B cell (primary cell): ENCODE results near the gene RNF166. TPM values are rescaled to one million over a fixed set of nuclear protein-coding genes. Genes with fewer than 3 reads are reported as not detected.

ENCODE experiments used
- ATAC-seq: fragments of 200-7000 bp; cut with Tn5 transposase; one replicate; pipeline ENCODE4 v1.10.0; 2021; ENCODE audit warnings: low read depth, mild to moderate bottlenecking, moderate number of reproducible peaks, moderate library complexity
- CTCF ChIA-PET: fragments of 350-600 bp; sonication (Branson Sonifier 250); formaldehyde crosslinking; loops from one replicate; lab custom pipeline; 2021; ENCODE audit warnings: antibody characterized with exemption, inconsistent platforms; lab: Charles Lee
- POLR2A ChIA-PET: fragments of 350-600 bp; sonication (Branson Sonifier 250); formaldehyde crosslinking; loops from one replicate; lab custom pipeline; 2021; ENCODE audit warnings: antibody characterized with exemption; lab: Charles Lee
- DNase-seq: peaks from one replicate; pipeline ENCODE4 v3.0.0; 2013
- H2AFZ ChIP-seq: 2 replicates; pipeline ENCODE4 v1.6.1; 2012; ENCODE audit warnings: mild to moderate bottlenecking, low read depth, low read length; ENCODE audit not compliant: insufficient read depth, poor library complexity, severe bottlenecking
- H3K27ac ChIP-seq, 2 donors: 1 replicate in 1 of 2; 2 replicates in 1 of 2; pipeline ENCODE4 v1.5.1; 2012 to 2013; ENCODE audit warnings: low read length in 2 of 2, mild to moderate bottlenecking in 2 of 2, moderate library complexity in 1 of 2
- H3K27me3 ChIP-seq, 4 experiments: fragments of 200-600 bp in 1 of 4; sonication (generic) in 1 of 4; replicated peaks in 1 of 4; 1 replicate in 2 of 4; 2 replicates in 2 of 4; pipeline versions ENCODE4 v1.6.1 to v1.7.0; 2013 to 2016; ENCODE audit warnings: low read length in 3 of 4, mild to moderate bottlenecking in 2 of 4, mixed read lengths in 1 of 4, moderate library complexity in 1 of 4; ENCODE audit not compliant: insufficient read depth in 4 of 4, control insufficient read depth in 3 of 4; ENCODE audit errors: control extremely low read depth in 1 of 4
- H3K36me3 ChIP-seq, 2 experiments: replicated peaks in 1 of 2; 1 replicate in 1 of 2; 2 replicates in 1 of 2; pipeline versions ENCODE4 v1.6.1 to v1.7.1; 2013; ENCODE audit warnings: low read length in 1 of 2; ENCODE audit not compliant: insufficient read depth in 2 of 2, control insufficient read depth in 1 of 2; ENCODE audit errors: control extremely low read depth in 1 of 2, extremely low read depth in 1 of 2
- H3K4me1 ChIP-seq, 2 donors: fragments of 200-600 bp in 1 of 2; sonication (generic) in 1 of 2; 1 replicate in 1 of 2; 2 replicates in 1 of 2; pipeline versions ENCODE4 v1.5.1 to v1.6.1; 2013 to 2017; ENCODE audit warnings: low read length in 2 of 2; ENCODE audit not compliant: control insufficient read depth in 2 of 2, insufficient read depth in 2 of 2
- H3K4me2 ChIP-seq: replicated peaks from 2 replicates; pipeline ENCODE3; 2012; ENCODE audit warnings: mild to moderate bottlenecking, low read depth, low read length; ENCODE audit not compliant: poor library complexity, severe bottlenecking
- H3K4me3 ChIP-seq, 5 experiments: fragments of 200-600 bp in 1 of 5; sonication (generic) in 1 of 5; 1 replicate in 3 of 5; 2 replicates in 2 of 5; pipeline versions ENCODE4 v1.5.1 to v1.7.0; 2011 to 2016; ENCODE audit warnings: low read length in 4 of 5, mild to moderate bottlenecking in 4 of 5, low read depth in 2 of 5, control low read depth in 1 of 5, moderate library complexity in 1 of 5; ENCODE audit not compliant: insufficient read depth in 1 of 5; ENCODE audit errors: control extremely low read depth in 1 of 5, extremely low read depth in 1 of 5
- H3K79me2 ChIP-seq: fragments of 200-600 bp; sonication (generic); one replicate; pipeline ENCODE4 v1.6.0; 2016; ENCODE audit warnings: low read length; ENCODE audit not compliant: control insufficient read depth, insufficient read depth
- H3K9ac ChIP-seq: fragments of 200-600 bp; sonication (generic); 2 replicates; pipeline ENCODE4 v1.6.1; 2017; ENCODE audit warnings: mild to moderate bottlenecking, low read length, moderate library complexity
- H3K9me3 ChIP-seq, 3 donors: one replicate each; pipeline versions ENCODE4 v1.6.1 to v1.7.1; 2013; ENCODE audit warnings: low read length in 2 of 3; ENCODE audit not compliant: control insufficient read depth in 2 of 3, insufficient read depth in 1 of 3; ENCODE audit errors: control extremely low read depth in 1 of 3
- H4K20me1 ChIP-seq: 2 replicates; pipeline ENCODE4 v1.6.0; 2012; ENCODE audit warnings: mild to moderate bottlenecking, low read length; ENCODE audit not compliant: insufficient read depth, control insufficient read depth, poor library complexity, severe bottlenecking
- H3K27ac Mint-ChIP-seq: one replicate; pipeline ENCODE4 v1.8.0; 2021; ENCODE audit warnings: mixed read lengths
- H3K27me3 Mint-ChIP-seq: one replicate; pipeline ENCODE4 v1.8.0; 2021; ENCODE audit warnings: mixed read lengths
- H3K4me1 Mint-ChIP-seq: one replicate; pipeline ENCODE4 v1.8.0; 2021; ENCODE audit warnings: mixed read lengths
- H3K4me3 Mint-ChIP-seq: one replicate; pipeline ENCODE4 v1.8.0; 2021; ENCODE audit warnings: mixed read lengths
- H3K9me3 Mint-ChIP-seq: one replicate; pipeline ENCODE4 v1.8.0; 2022; ENCODE audit warnings: mixed read lengths; ENCODE audit not compliant: insufficient read depth
- CTCF ChIP-seq: fragments of 200-600 bp; IDR thresholded peaks from one replicate; pipeline ENCODE4 v1.8.0; 2022; ENCODE audit warnings: antibody characterized with exemption, mild to moderate bottlenecking
- EZH2 ChIP-seq: IDR thresholded peaks from 2 replicates; pipeline ENCODE4 v1.6.1; 2012; ENCODE audit warnings: borderline replicate concordance, low read depth, mild to moderate bottlenecking, moderate library complexity, low read length; ENCODE audit not compliant: insufficient read depth, poor library complexity, severe bottlenecking
- WGBS: methylation state at CpG from one replicate; pipeline ENCODE4 v1.1.5; 2013; ENCODE audit warnings: missing lambda C conversion rate; ENCODE audit not compliant: insufficient coverage; 5-methylcytosine and 5-hydroxymethylcytosine counted together
- intact Hi-C: fragments of 100-400 bp; cut with micrococcal nuclease; formaldehyde crosslinking; loops from one replicate; pipeline ENCODE4 v1.10.0; 2022
- polyA plus RNA-seq: library from polyadenylated mRNA; depleted of rRNA; stranded (reverse); fragments of >200 nt; gene quantifications from 2 replicates; pipeline ENCODE4 v1.2.3, GENCODE V29; 2012
- total RNA-seq, 2 donors: library from RNA; stranded (reverse); fragments of 120-200 nt in 1 of 2; gene quantifications; 1 replicate in 1 of 2; 2 replicates in 1 of 2; pipeline versions ENCODE4 v1.2.3 to v1.2.4, GENCODE V29; 2013 to 2022

Gene RNF166
- total and polyA plus RNA-seq, 2 donors (not counting 1 experiment from before 2014, with no cell fraction given): 64.1 to 65.0 TPM

- ChIA-PET CTCF (interaction anchor here (1.2 kb wide), 1 partner anchor 30 kb away, joined by 3 read pairs; no protein-coding TSS in a partner anchor), POLR2A (no interaction called here)
- H4K20me1 ChIP-seq: peaks cover 26% of the 10 kb centered on the region
- no peak overlapping the region for H3K9ac ChIP-seq
- no peaks in the 10 kb centered on the region for H3K9me3 Mint-ChIP-seq
- H3K36me3 ChIP-seq: peaks cover 0 to 71% of the 10 kb centered on the region in 2 experiments
- no peaks in the 10 kb centered on the region for H3K4me1 ChIP-seq
- no peak overlapping the region for H3K4me3 Mint-ChIP-seq
- H3K27me3 Mint-ChIP-seq: no peaks in the 10 kb centered on the region
- no peak overlapping the region for H2AFZ ChIP-seq
- H3K9me3 ChIP-seq: no peaks in the 10 kb centered on the region
- peaks cover 8% of the 10 kb centered on the region for H3K79me2 ChIP-seq
- DNase-seq (no peak), ATAC-seq (no peak)
- 96% methylated on average over 47 of the region's 57 CpGs for WGBS
- no peak overlapping the region for H3K27ac ChIP-seq
- intact Hi-C loops: no loop called here
- no peaks in the 10 kb centered on the region for H3K27me3 ChIP-seq
- H3K27ac Mint-ChIP-seq: no peak overlapping the region
- H3K4me1 Mint-ChIP-seq: no peaks in the 10 kb centered on the region
- H3K4me2 ChIP-seq: no peak overlapping the region
- H3K4me3 ChIP-seq: no peak overlapping the region
- no peak for TF ChIP-seq CTCF
Observed at GRCh38 chr16:88715312-88716190, 9.3 kb upstream of the RNF166 start.

- Histone ChIP-seq H3K4me3 (no peak overlapping the region), H3K36me3 (peaks cover 0 to 62% of the 10 kb centered on the region in 2 experiments), H3K27ac (no peak overlapping the region), H3K4me2 (no peak overlapping the region), H4K20me1 (peaks cover 26% of the 10 kb centered on the region), H2AFZ (no peak overlapping the region), H3K9ac (no peak overlapping the region), H3K79me2 (peaks cover 15% of the 10 kb centered on the region), H3K27me3 (no peaks in the 10 kb centered on the region), H3K4me1 (no peaks in the 10 kb centered on the region), H3K9me3 (no peaks in the 10 kb centered on the region)
- DNase-seq: no peak
- ATAC-seq: no peak
- no peaks in the 10 kb centered on the region for H3K27me3 Mint-ChIP-seq
- intact Hi-C loops: no loop called here
- no peaks in the 10 kb centered on the region for H3K9me3 Mint-ChIP-seq
- no peaks in the 10 kb centered on the region for H3K4me1 Mint-ChIP-seq
- TF ChIP-seq EZH2: no peak
- no peak for TF ChIP-seq CTCF
- CTCF ChIA-PET: interaction anchor here (1.2 kb wide), 1 partner anchor 30 kb away, joined by 3 read pairs; no protein-coding TSS in a partner anchor
- POLR2A ChIA-PET: no interaction called here
- no peak overlapping the region for H3K4me3 Mint-ChIP-seq
- WGBS: 95% methylated on average over 32 of the region's 42 CpGs
- H3K27ac Mint-ChIP-seq: no peak overlapping the region
Observed at GRCh38 chr16:88714420-88715302, 8.5 kb upstream of the RNF166 start.
